Measurements from ENCODE around the gene SNAI3. TPM values are rescaled to one million over a fixed set of nuclear protein-coding genes. Genes with fewer than 3 reads are reported as not detected.

Gene SNAI3
- total RNA-seq, 1 donor from 2014 or later, result 1.2 TPM

DNA sequence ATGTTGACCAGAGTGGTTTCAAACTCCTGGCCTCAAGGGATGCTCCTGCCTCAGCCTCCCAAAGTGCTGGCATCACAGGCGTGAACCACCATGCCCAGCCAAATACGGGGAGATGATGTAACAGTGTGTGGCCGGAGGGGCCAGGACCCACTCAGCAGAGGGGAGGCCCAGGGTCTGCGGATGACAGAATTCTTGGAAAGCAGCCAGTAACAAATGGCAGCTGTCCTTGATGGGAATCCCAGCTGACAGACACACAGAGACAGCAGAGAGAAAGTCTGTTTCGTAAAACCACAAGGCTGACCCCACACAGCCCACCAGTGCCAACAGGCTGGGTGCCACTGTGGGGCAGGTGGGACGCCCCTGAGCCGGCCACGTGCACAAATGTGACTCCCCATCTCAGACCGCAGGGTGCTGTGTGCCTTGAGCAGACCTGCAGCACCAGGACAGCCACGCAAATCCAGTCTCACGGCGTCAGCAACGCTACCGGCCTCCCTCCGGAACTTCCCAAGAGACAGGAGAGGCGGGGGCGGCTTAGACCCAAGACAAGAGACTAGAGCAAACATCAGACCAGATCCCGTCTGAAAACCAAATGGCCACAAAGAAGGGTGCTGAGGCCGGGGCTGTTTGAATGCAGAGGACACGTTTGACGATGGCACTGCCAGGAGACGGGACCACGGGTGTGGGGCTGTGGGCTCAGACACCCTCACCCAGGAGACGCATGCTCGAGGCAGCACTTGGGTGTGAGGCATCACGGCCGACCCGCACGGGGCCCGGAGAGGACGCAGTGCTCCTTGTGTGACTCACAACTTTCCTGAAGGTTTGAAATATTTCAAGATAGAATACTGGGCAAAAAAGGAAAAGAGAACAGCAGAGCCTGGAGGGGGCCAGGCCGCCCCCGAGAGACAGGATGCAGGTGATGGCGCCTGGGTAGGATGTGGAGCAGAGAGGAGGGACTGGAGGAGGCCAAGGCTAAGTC lies 44.6 kb upstream of the SNAI3 start:
- DNase-seq (ENCODE audit: low spot score, unreplicated experiment), result no peak
- Mint-ChIP-seq H3K9me3 (ENCODE audit: low read depth) (no peaks in the 10 kb centered on the region), H3K27ac (no peak overlapping the region), H3K4me1 (ENCODE audit: low read depth) (no peaks in the 10 kb centered on the region), H3K27me3 (no peaks in the 10 kb centered on the region), H3K4me3 (ENCODE audit: low read depth) (no peak overlapping the region), H3K36me3 (ENCODE audit: insufficient read depth) (no peaks in the 10 kb centered on the region)
- TF ChIP-seq, protein P1, sequence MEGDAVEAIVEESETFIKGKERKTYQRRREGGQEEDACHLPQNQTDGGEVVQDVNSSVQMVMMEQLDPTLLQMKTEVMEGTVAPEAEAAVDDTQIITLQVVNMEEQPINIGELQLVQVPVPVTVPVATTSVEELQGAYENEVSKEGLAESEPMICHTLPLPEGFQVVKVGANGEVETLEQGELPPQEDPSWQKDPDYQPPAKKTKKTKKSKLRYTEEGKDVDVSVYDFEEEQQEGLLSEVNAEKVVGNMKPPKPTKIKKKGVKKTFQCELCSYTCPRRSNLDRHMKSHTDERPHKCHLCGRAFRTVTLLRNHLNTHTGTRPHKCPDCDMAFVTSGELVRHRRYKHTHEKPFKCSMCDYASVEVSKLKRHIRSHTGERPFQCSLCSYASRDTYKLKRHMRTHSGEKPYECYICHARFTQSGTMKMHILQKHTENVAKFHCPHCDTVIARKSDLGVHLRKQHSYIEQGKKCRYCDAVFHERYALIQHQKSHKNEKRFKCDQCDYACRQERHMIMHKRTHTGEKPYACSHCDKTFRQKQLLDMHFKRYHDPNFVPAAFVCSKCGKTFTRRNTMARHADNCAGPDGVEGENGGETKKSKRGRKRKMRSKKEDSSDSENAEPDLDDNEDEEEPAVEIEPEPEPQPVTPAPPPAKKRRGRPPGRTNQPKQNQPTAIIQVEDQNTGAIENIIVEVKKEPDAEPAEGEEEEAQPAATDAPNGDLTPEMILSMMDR (IDR thresholded peaks at IDR 0.05; ENCODE audit: unreplicated experiment), result no peak

DNA sequence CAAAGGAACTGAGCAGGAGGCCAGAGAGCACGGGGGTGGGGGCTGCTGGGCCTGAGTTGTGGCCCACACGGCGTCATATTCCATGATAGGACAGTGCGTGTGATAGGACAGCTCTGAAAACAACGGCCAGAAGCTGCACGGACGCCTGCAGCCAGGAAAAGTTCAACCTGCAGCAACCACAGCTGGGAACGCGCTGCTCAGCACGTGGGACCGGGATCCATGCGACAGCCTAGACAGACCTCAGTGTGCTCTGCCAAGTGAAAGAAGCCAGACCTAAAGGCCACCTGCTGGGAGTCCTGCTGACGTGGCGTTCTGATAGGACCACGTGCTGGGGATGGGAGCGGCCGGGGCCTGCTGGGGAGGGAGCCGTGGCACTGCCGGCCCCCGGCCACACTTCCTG lies 41.6 kb upstream of the SNAI3 start:
- H3K27ac Mint-ChIP-seq, result no peak overlapping the region
- H3K4me1 Mint-ChIP-seq (ENCODE audit: low read depth), result no peaks in the 10 kb centered on the region

DNA sequence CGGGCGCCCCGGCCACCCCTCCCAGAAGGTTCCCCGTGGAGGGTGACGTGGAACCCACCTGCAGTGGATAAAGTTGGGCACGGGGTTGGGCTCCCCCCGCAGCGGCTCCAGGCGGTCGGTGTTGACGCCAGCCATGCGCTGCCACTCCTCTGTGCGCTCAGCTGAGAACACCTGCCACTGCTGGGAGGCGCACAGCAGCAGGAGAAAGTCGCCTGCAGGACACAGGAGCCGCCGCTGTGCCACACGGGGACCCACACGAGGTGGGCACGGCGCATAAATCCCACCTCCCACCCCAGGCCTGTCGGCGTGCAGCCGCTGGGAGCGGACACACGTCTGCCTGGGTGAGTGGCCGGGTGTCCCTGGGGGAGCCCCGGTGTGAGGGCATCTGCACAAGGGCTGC lies 40.7 kb upstream of the SNAI3 start:
- no peak for DNase-seq (ENCODE audit: low spot score, unreplicated experiment)
- no peak overlapping the region for H3K4me3 Mint-ChIP-seq (ENCODE audit: low read depth)
- TF ChIP-seq, protein P1 (IDR thresholded peaks at IDR 0.05; ENCODE audit: unreplicated experiment), result no peak
- no peaks in the 10 kb centered on the region for H3K27me3 Mint-ChIP-seq
- no peaks in the 10 kb centered on the region for H3K4me1 Mint-ChIP-seq (ENCODE audit: low read depth)
- H3K27ac Mint-ChIP-seq, result no peak overlapping the region
- no peaks in the 10 kb centered on the region for H3K9me3 Mint-ChIP-seq (ENCODE audit: low read depth)
- no peaks in the 10 kb centered on the region for H3K36me3 Mint-ChIP-seq (ENCODE audit: insufficient read depth)

More for the DNA sequence above, 41.6 kb upstream of the SNAI3 start:
- Mint-ChIP-seq H3K27me3 (no peaks in the 10 kb centered on the region), H3K36me3 (ENCODE audit: insufficient read depth) (no peaks in the 10 kb centered on the region), H3K4me3 (ENCODE audit: low read depth) (no peak overlapping the region), H3K9me3 (ENCODE audit: low read depth) (no peaks in the 10 kb centered on the region)
- TF ChIP-seq, protein P1 (IDR thresholded peaks at IDR 0.05; ENCODE audit: unreplicated experiment), result no peak
- DNase-seq (ENCODE audit: low spot score, unreplicated experiment), result no peak

DNA sequence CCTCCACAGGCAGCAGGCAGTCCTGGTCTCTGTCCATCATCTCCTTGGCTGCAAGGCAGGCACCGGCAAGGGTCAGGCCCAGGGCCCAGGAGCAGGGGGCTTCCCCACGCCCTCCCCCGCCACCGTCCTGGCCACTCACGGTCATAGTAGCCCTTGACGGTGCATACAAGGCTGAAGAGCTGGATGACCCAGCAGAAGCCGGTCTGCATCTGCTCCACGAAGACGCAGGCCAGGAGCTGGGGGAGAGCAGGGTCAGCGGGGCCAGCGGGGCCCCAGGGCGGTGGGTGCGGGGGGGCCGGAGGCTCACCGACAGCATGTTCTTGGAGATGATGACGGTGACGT lies 40.1 kb upstream of the SNAI3 start:
- Mint-ChIP-seq H3K27ac (no peak overlapping the region), H3K4me1 (ENCODE audit: low read depth) (no peaks in the 10 kb centered on the region), H3K27me3 (no peaks in the 10 kb centered on the region), H3K9me3 (ENCODE audit: low read depth) (no peaks in the 10 kb centered on the region), H3K4me3 (ENCODE audit: low read depth) (no peak overlapping the region), H3K36me3 (ENCODE audit: insufficient read depth) (no peaks in the 10 kb centered on the region)
- TF ChIP-seq, protein P1 (IDR thresholded peaks at IDR 0.05; ENCODE audit: unreplicated experiment), result no peak
- no peak for DNase-seq (ENCODE audit: low spot score, unreplicated experiment)

DNA sequence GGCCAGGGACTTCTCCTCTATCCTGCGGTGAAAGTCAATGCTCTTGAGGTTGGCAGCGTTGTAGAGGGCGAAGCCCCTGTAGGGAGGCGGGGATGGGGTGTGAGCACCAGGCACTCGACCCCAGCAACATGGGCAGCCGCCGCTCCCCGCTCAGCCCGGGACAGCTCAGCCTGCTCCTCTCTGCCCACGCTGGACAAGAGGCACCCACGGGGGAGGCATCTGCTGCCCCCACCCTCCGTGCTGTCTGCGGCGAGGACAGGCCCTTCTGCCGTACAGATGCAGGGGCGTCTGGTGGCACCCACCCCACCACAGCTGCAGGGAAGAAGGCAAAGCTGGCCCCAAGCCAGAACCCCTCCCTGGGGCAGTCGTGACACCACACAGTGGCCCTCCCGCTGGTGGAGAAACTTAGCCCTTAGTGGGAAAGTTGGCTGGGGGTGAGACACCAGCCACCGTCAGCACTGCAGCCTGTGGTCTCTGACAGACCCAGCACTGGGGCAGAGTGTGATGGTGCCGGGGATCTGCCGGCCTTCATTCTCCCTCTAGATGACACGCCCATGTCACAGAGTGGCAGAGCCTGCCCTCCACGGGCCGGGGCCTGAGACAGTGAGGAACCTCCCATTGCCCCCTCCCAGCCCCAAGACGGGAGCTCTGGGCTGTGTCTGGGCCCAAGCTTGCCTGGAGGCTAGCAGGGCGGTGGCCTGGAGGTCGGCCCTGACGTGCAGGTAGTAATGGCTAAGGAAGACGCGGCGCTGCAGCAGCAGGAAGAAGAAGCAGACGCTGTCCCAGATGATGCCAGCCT lies 39.5 kb upstream of the SNAI3 start:
- H3K27ac Mint-ChIP-seq, result no peak overlapping the region
- DNase-seq (ENCODE audit: low spot score, unreplicated experiment), result no peak
- TF ChIP-seq, protein P1 (IDR thresholded peaks at IDR 0.05; ENCODE audit: unreplicated experiment), result no peak
- no peaks in the 10 kb centered on the region for H3K27me3 Mint-ChIP-seq
- H3K4me3 Mint-ChIP-seq (ENCODE audit: low read depth), result no peak overlapping the region
- no peaks in the 10 kb centered on the region for H3K36me3 Mint-ChIP-seq (ENCODE audit: insufficient read depth)
- no peaks in the 10 kb centered on the region for H3K4me1 Mint-ChIP-seq (ENCODE audit: low read depth)
- H3K9me3 Mint-ChIP-seq (ENCODE audit: low read depth), result no peaks in the 10 kb centered on the region
